ENCODE data around the gene PCAT7.

- no peak for TF ChIP-seq EZH2 (IDR thresholded peaks at IDR 0.05; ENCODE audit: insufficient read depth, poor library complexity, severe bottlenecking)
- no peak for TF ChIP-seq EZH2phosphoT487 (IDR thresholded peaks at IDR 0.05; ENCODE audit: insufficient read depth, low read depth)
These were observed 27.9 kb upstream of the PCAT7 start for GRCh38 chr9:94526951-94527350.
